Measurements from ENCODE around the gene NELL2. TPM values are rescaled to one million over a fixed set of nuclear protein-coding genes. Genes with fewer than 3 reads are reported as not detected.
"Not testable (repeated sequence)": the region's sequence is repeated elsewhere in the genome, so short reads cannot be mapped to it uniquely, and the experiment has no call there.

Gene NELL2
- 0.20 TPM in 1 of 2 replicates, not detected in the other for total RNA-seq

GRCh38 chr12:44875954-44876543, at the start of gene NELL2:
Gene NELL2, minus strand, starts transcription at chr12:44876315. Its CDS starts 446 bp downstream, at chr12:44875869.
- no peak for DNase-seq (ENCODE audit: low read depth)

GRCh38 chr12:44921736-44922135, 45.6 kb upstream of the NELL2 start:
- no peak for DNase-seq (ENCODE audit: low read depth)

GRCh38 chr12:44917141-44917540, 41.0 kb upstream of the NELL2 start:
- no peak for DNase-seq (ENCODE audit: low read depth)

- DNase-seq (ENCODE audit: low read depth): no peak
Observed at GRCh38 chr12:44915958-44916357, 39.8 kb upstream of the NELL2 start.

GRCh38 chr12:44904321-44904720, 28.2 kb upstream of the NELL2 start:
- DNase-seq (ENCODE audit: low read depth): no peak

- not testable (repeated sequence) for DNase-seq (ENCODE audit: low read depth)
Observed at GRCh38 chr12:44898108-44898507, 22.0 kb upstream of the NELL2 start.

GRCh38 chr12:44889926-44890325, 13.8 kb upstream of the NELL2 start:
- DNase-seq (ENCODE audit: low read depth): no peak

- DNase-seq (ENCODE audit: low read depth): no peak
Observed at GRCh38 chr12:44889162-44889561, 13.0 kb upstream of the NELL2 start.

GRCh38 chr12:44885902-44886301, 9.8 kb upstream of the NELL2 start:
- DNase-seq (ENCODE audit: low read depth): no peak

- DNase-seq (ENCODE audit: low read depth): no peak
Observed at GRCh38 chr12:44881197-44881596, 5.1 kb upstream of the NELL2 start.

GRCh38 chr12:44876544-44877410, 662 bp upstream of the NELL2 start:
- no peak for DNase-seq (ENCODE audit: low read depth)

GRCh38 chr12:44875417-44875953, 630 bp downstream of the NELL2 start:
- no peak for DNase-seq (ENCODE audit: low read depth)

GRCh38 chr12:44874981-44875416, 1.1 kb downstream of the NELL2 start:
- no peak for DNase-seq (ENCODE audit: low read depth)

- peak; percentile 25 for DNase-seq (ENCODE audit: low read depth)
Observed at GRCh38 chr12:44873898-44874297, 2.2 kb downstream of the NELL2 start.

GRCh38 chr12:44869503-44869902, 6.6 kb downstream of the NELL2 start:
- no peak for DNase-seq (ENCODE audit: low read depth)

- DNase-seq (ENCODE audit: low read depth): no peak
Observed at GRCh38 chr12:44863867-44864266, 12.2 kb downstream of the NELL2 start.

- no peak for DNase-seq (ENCODE audit: low read depth)
Observed at GRCh38 chr12:44859998-44860689, 16.0 kb downstream of the NELL2 start.

GRCh38 chr12:44858226-44858855, 17.8 kb downstream of the NELL2 start:
- DNase-seq (ENCODE audit: low read depth): no peak

- peak; percentile 26 for DNase-seq (ENCODE audit: low read depth)
Observed at GRCh38 chr12:44852483-44852882, 23.6 kb downstream of the NELL2 start.

- DNase-seq (ENCODE audit: low read depth): no peak
Observed at GRCh38 chr12:44851586-44851985, 24.5 kb downstream of the NELL2 start.

- no peak for DNase-seq (ENCODE audit: low read depth)
Observed at GRCh38 chr12:44848703-44849085, 27.4 kb downstream of the NELL2 start.
